GM10847 (cell line): Measurements from ENCODE around the gene IP6K3.

Experiments used
- POLR2A ChIP-seq: IDR thresholded peaks from 2 replicates; pipeline ENCODE4 v1.6.1; 2011; ENCODE audit not compliant: insufficient read length; ENCODE audit errors: extremely low read depth

Gene IP6K3, protein sequence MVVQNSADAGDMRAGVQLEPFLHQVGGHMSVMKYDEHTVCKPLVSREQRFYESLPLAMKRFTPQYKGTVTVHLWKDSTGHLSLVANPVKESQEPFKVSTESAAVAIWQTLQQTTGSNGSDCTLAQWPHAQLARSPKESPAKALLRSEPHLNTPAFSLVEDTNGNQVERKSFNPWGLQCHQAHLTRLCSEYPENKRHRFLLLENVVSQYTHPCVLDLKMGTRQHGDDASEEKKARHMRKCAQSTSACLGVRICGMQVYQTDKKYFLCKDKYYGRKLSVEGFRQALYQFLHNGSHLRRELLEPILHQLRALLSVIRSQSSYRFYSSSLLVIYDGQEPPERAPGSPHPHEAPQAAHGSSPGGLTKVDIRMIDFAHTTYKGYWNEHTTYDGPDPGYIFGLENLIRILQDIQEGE

DNA sequence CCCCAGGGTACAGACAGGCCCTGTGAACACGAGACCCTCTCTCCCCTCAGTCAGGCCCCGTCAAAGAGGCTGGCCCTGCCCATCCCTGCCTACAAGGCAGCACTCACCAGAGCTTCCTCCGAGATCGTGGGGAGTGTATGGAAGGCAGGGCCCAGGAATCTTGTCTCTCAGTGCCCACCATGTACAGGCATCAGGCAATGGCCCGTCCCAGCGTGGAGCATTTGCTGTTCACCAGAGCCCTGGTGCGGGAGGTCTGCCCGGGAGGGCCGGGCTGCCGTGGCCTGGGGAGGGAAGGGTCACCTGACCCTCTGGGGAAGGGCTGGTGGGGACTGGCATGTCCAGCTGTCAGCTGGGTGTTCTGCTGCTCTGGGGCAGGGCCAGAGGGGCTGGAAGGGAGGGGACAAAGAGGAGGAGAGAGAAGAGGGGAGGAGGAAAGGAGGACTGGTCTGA is at the start of gene IP6K3:
TSS of gene IP6K3 (minus strand) at position 255 of the 450 bp plus-strand sequence. CDS start 11,429 bp downstream, outside the sequence.
- TF ChIP-seq POLR2A = no peak

DNA sequence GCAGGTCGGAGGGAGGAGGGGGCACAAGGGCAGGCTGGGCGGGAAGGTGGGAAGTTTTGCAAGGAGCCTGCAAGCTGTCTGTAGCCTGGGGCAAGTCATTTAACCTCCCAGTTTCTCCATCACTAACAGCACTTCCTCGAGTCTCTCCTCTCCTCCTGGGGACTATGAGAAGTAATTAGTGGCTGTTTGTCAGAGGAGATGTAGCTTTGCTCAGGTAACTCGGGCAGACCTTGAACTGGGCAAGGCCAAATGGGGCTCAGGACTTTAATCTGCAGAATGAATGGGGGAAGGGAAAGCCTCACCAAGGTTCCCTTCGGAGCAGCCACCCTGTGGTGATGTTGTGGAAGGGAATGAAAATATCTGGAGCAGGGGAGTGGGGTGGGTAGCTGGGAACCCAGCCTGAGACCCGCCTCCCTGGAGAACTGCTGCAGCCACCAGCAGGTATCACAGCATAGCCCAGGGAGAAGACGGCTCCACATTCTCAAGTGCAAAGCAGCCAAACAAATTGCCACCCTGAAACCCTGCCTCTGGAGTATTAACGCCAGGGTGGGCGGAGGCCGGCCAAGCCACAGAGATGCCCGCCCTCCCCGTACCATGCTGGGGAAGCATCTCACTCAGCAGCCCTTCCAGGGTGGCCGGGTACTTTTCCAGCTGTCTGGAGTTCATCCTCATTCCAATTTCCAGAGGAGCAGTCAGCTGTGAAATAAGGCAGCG is 48.4 kb upstream of the IP6K3 start:
- TF ChIP-seq POLR2A = no peak

DNA sequence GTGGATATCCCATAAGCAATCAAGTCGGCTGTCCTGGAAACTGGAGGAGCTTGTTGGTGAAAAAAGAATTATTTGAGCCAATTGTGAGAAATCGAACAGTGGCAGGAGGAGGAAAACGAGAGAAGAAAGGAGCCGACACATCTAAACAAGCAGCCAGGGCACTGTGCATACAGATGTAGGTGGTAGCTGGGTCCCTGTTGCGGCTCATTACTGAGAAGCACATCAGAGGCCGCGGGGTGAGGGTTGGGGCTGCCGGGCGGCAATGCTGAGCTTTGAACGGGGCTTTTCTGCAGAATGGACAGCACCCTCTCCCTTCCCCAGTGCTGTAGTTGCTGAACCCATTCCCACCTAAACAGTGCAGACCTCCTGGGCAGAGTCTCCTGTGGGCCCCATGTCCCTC is 46.3 kb upstream of the IP6K3 start:
- TF ChIP-seq POLR2A = no peak

DNA sequence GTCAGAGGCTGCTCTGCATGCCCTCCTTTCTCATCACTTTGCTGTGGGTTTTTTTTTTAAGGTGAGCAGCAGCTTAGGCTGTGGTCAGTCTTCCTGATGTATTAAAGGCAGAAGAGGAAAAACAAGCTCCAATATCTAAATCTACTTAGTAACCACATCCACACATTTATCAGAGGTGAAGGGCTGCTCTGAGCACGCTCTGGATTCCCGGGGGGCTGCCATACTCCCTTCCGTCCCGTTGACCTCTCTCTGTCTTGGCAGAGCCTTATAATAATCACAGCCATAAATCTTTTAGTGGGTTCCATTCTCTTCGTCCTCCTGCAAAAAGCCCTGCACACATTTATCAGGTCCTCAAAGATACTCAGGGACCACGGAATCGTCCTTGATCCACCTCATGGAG is 44.9 kb upstream of the IP6K3 start:
- TF ChIP-seq POLR2A = no peak

DNA sequence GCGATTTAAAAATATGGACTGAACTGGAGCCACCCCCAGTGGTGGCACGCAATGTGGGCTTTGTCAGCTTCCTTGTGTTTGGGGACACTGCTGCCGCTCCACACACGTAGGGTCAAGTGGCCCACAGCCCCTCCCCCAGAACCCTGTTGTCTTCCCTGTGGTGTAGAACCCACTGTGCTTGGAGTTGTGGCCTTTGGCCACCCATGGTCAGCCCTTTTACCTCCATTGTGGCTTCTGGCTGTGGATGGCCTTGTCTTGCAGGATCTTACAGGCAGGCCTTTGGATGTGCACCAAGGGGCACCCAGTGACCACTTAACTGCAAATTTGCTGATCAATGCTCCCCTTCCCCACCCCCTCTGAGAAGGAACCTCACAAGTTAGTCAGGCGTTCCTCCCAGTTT is 44.2 kb upstream of the IP6K3 start:
- no peak for TF ChIP-seq POLR2A

DNA sequence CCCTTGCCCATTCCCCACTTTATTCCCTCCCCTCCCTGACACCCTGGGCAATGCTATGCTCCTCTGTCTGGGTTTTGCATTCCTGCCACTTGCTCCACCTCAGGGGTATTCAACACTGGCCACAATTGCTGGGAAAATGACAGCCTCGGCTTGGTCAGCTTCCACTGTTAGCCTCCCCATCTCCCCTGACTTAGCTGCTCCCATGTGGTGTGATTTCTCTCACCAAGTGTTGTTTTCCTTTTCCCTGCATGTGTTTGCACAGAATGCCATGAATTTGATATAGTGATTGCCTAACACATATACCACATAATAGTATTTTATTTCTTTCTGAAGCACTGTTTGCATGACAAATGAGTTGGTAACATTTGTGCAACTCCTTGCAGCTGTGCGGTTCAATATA is 43.7 kb upstream of the IP6K3 start:
- no peak for TF ChIP-seq POLR2A

DNA sequence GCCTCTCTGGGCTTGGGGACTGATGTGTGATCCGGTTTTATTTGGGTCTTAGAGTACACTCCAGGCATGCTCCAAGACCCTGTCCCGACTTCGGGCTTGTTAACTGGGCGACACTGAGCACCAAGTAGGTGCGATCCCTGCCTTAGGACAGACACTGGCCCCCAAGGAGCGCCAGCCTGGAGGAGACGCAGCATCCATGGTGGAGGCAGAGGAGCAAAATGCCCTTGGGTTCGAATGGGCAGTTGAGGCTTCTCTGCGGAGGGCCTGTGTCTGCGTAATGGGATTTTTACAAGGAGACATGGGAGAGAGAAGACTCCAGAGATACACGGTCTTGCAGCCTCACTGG is 42.8 kb upstream of the IP6K3 start:
- no peak for TF ChIP-seq POLR2A

DNA sequence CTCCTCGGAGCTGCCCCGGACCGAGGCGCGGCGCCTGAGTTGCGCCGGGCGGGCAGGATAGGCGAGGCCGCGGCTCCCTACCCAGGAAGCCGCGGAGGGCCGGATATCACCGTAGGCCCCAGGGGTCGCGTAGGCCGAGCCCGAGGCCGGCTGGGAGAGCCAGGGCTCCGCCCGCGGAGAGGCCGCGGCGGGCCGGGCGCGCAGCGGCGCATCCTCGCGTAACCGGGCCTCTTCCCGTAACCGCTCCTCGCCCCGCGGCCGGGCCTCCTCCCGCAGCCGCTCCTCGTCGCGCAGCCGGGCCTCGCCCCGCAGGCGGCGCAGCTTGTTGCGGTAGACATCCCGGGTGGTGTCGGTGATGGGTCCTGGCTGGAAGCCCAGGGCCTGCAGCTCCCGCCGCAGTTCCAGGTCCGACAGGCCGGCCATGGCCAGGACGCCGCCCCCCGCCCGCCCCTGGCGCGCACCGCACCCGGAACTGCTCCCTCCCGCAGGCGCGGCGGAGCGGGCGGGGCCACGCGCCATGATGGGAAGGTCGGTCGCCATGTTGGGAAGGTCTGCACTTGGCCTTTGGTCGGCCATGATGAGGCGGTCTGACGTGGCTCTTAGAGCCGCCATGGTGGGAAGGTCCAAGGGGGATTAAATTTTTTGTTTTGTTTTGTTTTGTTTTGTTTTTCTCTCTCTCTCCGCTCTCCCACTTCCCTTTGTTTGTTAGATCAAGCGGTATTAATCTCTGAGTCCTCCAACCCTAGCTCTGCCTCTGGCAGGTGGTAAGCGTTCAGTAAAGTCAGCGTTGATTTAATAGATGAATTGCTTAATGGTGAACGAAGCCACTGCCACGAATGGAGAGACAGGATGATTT is 42.2 kb upstream of the IP6K3 start, which contains the start of gene LEMD2:
TSS of gene LEMD2 (minus strand) at position 437 of the 856 bp plus-strand sequence. CDS start at position 423, 14 bp downstream.
- TF ChIP-seq POLR2A = peak; percentile 69

DNA sequence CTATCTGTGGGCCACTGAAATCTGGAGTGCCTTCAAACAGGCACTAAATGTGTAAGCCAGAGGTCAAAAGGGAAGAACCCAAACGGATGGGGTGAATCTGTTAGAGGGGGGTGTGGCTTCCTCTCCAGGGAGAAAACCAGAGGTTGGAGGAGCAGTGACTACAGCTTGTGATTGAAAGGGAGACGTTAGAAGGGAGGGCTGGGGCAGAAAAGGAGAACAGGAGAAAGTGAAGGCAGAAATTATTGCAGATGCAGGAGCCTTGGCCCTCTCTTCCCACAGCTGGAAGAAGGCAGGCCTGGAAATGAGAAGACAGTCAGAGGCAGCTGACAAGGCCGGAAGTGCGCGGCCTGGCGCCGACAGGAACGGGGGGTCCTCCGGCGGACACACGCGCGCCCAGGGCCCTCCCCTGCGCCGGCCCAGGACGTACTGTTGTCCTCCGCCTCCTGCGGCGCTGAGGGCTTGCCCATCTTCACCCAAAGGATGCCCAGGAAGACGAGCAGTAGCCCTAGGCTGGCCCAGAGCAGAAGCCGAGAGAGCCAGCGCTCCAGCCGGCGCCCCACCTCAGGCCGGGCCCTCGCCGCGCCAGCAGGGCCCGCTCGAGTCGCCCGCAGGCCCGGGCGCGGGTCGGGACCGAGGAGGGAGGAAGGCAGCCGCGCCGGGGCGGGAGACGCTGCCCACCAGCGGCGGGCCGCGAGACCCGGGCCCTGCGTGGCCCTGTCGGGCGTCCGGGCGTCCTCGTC is 41.4 kb upstream of the IP6K3 start:
- no peak for TF ChIP-seq POLR2A

DNA sequence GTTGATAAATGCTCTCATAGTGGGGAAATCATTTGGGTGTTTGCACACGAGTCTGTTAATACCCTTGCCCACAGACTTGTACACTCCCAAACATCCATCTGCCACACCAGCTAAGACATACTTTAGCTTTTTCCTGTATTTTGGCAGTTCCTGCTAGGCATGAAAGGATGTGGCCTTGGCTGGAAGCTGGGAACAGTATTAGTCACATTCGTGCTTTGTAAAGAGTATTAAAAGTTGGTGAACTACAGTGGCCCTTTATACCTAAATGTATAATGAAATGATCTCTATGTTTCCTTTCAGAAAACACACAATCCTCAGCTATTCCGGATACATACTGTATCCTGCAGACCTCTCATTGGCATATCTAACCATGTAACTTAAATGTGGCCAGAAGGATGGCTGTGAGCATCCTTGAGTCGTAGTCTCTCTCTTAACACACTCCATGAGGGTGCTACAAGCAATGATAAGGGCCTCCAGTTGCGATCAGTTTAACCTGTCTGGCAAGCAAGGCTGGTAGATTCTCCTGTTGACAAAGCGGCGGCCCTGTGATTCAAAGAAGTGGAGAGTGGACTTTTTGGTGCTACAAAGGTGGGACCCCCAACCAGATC is 40.7 kb upstream of the IP6K3 start:
- TF ChIP-seq POLR2A = no peak

DNA sequence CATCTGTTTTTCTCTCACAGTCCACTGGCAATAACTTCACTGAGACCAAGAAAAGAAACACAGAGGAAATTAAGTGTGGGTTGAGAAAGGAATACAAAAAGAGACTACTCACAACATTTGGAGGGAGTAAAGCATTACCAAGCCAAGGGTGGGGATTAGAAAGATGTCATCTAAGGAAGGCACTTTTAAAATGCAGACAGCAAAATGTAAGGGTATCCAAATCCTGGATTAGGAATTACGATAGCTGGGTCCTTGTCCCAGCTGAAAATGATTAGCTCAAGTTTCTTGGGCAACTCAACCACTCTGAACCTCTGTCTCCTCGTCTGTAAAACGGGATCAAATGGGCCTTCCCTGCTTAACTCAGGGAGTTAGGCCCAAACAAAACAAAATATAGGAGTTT is 40.0 kb upstream of the IP6K3 start:
- TF ChIP-seq POLR2A = no peak

DNA sequence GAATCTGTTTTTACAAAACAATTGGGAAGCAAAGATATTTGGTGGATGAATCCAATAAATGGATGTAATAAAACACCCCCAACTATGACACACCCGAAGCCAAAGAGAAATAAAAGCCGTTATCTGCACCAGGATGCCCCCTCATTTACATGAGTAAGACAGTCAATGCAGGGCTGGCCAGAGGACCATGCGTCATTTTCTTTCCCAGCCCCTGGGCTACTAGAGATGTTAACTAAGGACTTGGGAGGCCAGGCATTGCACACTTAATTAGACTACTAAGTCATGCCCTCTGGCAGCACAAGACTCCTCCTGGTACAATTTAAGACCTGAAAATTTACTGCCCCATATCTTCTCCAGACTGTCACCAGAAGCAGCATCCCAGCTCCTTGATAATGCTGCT is 39.1 kb upstream of the IP6K3 start:
- TF ChIP-seq POLR2A = no peak

DNA sequence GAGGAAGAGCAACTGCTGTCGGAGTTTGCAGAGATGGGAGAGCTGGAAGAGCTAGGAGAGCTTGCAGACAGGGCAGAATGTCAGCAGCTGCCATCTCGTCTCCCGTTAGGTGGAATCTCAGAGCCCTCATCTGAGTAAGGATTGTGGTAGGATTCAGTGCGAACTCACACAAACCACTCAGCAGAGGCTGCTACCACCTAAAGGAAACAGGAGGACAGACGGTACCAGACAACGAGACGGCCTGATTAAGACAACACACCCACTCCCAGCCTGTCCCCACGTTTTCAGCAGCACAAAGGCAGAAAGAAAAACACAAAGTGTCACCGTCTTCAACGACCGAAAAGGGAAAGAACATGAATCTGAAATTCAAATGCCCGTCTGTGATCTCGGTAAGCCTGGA is 38.1 kb upstream of the IP6K3 start:
- no peak for TF ChIP-seq POLR2A

DNA sequence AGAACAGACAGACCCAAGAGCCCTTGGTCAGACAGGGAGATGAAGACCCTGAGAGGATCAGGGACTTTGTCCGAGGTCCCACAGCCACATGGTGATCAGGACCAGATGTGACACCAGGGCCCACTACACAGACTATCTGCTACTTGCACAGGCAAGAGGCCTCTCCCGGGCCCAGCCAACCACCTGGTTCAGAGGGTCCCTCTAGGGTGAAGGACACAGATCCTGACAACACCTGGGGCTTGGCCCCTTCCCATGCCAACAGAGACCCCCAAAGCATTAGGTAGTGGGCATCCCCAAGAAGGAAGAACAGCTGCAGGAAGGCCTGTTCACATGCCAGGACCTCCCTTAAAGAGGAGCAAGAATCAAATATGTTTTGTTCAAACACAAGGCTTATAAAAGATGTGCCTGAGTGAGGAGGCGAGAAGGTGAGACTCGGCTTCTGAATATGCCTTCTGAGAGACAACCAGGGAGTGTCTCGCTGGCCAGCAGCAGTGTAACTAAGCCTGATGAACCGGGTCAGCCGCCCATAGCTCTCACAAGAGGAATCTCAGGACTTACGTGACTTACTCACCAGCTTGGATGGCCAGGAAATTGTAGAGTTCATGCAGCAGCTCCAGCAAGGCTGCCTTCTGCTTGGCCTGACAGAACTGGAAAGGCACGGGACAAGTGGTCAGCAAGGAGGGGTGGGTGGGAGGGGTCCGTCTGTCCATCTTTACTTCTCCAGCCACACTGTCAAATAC is 37.2 kb upstream of the IP6K3 start:
- TF ChIP-seq POLR2A = no peak
